HG03097 (cell line): ENCODE data around the gene EPGN.
"Not testable (repeated sequence)": the region's sequence is repeated elsewhere in the genome, so short reads cannot be mapped to it uniquely, and the experiment has no call there.

ENCODE experiments used
- ATAC-seq: cut with Tn5 transposase; IDR thresholded peaks from one replicate; pipeline ENCODE4 v1.9.1; 2021; ENCODE audit not compliant: unreplicated experiment, low FRiP score

EPGN gene

DNA sequence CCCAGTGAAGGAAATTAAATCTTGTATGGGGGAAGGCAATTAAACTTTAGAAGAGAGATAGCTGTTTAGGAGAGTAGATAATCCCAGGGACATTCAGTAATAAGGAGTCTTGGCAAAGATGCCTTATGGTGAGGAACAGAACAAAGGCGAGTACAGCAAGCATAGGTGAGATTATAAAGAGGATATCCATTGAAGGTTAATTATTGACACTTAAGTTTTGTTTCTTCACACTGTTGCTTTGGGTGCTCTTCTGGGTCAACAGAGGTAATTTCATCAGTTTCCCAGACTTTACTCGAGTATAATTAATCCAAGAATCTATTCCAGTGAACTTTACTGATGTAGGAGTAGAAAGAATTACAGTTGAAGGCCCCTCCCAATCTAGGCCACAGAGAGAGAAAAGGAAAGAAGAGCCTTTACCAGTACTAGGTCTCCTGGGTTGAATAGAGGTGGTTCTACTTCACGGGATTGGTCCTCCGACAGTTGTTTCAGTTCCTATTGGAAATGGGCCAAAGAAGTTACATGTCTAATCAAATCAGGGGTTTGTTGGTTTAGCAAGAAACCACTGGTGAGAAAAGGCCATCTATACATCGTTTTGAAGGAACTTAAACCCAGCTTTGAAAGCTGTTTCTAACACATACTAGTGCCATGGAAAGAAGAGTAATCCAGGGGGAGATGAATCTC is 27.2 kb downstream of the EPGN start:
- ATAC-seq: peak; percentile 77

DNA sequence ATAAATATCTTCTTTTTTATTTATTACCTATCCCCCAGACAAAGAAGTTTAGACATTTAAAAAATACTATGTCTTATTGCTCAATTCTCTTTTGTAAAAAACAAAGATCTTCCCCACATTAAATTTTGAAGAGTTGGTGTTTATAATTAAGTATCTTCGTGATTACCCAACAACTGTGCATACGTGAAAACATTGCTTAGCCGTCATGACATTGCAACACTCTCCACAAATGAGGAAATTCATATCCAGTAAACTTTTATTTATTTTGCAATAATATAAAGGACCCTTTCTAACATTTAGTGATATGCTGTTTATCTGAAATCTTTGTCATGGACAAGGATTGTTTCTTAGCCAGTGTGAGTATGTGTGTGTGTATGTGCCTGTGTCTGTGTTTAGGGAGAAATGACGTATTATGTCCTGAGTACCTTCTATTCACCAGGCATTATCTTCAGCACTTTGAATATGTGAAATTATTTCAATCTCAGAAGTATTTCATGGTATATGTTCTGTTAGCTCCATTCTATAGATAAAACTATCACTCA is 30.6 kb downstream of the EPGN start:
- no peak for ATAC-seq

DNA sequence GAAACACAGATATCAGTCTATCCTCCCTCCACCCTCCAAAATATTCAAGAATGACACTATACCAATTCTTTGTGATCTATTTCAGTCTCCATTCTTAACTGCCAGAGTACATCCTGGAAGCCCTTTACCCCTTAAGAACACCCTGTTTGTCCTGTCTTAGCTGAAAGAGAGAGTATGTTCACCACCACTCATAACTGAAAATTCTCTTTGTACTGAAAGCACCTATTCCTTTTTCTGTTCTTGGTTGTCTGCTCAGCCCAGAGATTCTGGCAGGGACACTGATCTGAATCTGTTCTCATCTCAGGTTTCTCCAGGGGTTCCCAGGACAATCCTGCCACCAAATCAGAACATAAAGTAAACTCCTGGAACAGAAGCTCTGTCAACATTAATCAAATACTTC is 31.2 kb downstream of the EPGN start:
- ATAC-seq: no peak

DNA sequence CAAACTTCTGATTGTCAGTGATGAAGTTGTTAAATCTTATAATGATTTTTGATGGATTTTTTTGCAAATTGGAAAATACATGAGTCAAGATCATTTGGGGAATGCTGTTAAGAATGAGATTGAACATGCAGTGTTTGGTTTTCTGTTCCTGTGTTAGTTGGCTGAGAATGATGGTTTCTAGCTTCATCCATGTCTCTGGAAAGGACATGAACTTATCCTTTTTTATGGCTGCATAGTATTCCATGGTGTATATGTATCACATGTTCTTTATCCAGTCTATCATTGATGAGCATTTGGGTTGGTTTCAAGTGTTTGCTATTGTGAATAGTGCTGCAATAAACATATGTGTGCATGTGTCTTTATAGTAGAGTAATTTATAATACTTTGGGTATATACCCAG is 32.2 kb downstream of the EPGN start:
- not testable (repeated sequence) for ATAC-seq

DNA sequence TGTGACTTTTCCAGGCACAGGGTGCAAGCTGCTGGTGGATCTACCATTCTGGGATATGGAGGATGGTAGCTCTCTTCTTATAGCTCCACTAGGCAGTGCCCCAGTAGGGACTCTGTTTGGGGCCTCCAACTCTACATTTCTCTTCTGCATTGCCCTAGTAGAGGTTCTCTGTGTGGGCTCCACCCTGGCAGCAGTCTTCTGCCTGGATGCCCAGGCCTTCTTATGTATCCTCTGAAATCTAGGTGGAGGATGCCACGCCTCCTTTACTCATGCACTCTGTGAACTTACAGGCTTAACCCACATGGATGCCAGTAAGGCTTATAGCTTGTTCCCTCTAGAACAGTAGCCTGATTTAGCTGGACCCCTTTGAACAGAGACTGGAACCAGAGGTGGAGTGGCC is 35.8 kb downstream of the EPGN start:
- ATAC-seq: no peak

DNA sequence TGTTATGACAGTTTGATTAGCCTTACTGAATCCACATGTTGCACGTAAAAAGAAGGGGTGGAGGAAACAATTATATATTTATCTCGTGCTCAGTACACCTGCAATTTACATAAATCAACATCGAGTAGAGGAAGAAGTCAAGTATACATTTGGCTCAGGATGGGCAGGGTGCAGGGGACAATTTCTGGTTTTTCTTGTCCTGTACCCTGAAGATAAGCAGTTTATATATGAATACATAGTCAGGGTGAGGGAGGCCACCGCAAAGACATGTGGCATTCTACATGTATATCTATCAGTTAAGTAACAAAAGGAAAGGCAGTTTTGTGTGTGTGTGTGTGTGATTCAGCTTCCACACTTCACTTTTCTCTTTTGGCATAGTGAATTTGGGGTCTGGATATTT is 45.6 kb downstream of the EPGN start:
- no peak for ATAC-seq

DNA sequence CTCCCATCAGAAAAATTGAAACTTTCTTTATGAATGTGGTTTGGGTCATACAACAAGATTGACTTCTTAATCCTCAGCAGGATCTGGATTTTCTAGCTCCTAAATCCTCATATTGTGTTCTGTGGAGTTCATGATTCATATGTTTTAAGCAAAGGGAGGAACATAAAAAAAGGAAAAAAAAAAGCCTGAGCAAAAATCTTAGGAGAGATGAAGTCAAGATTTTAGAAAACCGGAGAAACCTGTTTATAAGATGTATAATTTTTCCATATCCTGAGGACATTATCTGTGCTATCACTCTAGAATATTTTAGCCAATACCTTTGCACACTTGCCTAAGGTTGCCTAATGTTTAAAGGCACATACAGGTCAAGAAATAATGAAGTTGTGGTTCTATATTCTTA is 49.7 kb downstream of the EPGN start:
- ATAC-seq: no peak

DNA sequence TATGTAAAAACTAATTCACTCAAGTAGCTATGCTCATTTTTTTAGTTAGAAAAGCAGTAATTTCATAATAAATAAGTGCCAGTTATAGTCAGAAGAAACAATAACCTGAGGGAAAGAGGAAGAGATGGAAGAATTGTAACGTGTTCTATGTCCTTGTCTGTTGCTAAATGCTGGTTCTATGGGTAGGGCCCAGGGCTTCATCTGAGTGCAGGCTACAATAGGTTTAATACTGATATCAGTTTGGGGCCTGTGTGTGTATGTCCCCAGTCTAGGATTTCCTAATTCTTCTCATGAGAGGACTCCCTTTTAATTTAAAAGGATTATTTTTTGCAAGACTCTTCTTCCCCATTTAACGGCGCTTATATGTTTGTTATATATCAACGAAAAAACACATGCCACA is 53.4 kb downstream of the EPGN start:
- ATAC-seq: no peak

DNA sequence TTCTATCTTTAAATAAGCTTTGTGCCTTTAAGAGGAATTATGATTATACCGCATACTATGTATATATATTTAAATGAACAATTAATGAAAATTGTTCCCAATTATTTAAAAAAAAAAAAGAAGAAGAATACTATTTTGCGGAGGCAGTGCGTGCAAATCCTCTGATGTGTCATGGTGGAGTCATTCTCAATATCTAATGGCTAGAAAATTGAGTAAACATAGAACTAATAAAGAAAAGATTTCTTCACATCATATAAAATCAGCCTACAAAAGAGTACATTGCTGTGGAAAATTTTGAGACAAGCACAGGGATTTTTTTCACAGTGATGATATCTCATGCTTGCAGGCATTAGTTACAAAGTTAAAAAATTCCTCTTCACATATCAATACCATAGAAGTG is 54.1 kb downstream of the EPGN start:
- no peak for ATAC-seq

DNA sequence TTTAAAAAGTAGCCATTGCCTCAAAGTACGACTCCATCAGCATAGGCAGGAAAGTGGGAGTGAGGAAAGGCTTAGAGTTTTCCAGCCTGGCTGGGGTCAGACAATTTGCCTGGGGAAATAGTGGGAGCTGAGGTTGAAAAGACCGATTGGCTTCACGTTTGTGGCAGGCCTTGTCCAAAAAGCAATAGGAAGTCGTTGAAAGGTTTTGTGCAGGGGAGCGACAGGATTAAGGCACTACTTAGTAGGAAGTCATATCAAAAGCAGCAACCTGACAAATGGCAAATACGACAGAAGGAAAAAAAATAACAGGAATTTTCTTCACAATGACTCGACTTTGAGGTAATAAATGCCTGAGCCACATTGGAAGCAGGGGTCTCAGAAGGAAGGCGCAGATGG is 56.0 kb downstream of the EPGN start:
- no peak for ATAC-seq

DNA sequence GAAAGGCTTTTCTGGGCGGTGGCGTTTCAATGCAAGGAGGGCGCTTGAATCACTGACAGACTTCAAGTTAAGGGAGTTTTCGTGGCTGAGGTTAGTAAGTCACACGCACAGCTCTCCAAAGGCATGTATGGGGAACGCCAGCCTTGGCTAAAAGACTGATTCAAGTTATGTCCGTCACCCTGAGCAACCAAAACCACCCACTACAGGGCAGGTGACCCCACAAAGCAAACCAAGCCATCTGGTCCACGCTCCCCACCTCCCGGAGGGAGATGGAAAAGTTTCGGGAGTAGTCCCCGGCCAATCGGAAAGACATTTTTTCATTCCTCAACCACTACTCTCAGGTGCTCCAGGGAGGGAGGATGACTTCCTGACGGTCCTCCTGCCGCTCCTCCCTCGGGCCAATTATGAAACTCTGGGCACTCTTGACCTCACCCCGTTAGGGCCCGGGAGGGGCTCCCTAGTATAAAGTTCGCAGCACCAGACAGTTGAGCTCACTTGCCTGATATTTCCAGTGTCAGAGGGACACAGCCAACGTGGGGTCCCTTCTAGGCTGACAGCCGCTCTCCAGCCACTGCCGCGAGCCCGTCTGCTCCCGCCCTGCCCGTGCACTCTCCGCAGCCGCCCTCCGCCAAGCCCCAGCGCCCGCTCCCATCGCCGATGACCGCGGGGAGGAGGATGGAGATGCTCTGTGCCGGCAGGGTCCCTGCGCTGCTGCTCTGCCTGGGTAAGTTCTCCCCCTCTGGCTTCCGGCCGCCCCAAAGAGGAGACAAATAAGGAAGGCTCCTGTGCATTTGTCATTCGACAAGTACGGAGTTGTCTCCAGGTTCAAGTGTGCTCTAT is 56.6 kb downstream of the EPGN start, which contains the start of gene EREG:
EREG (plus strand) TSS at position 494 of the 840 bp plus-strand sequence; CDS start at position 658, 164 bp downstream.
- no peak for ATAC-seq

DNA sequence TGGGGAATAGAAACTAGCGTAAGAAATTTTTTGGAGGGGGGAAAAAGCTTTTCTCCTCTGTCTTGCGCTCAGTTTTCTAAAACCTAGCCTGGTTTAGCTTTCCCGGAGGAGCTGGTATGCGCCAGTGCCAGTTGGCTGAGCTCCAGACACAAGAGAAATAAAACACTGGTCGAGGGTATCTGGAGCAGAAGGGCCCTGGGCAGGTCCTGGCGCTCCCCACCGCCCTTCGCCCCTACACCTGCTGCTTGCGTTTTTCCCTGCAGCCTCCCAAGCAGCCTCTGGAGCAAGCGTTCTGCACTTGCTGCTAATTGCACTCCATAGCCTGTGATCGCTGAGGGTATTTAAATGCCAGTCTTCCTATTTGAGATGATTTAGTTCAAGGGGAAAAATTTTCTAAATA is 57.5 kb downstream of the EPGN start:
- ATAC-seq: no peak
